Measurements from ENCODE around the gene MAP3K20. TPM values are rescaled to one million over a fixed set of nuclear protein-coding genes. Genes with fewer than 3 reads are reported as not detected.

MAP3K20 gene
- total and polyA plus RNA-seq, 2 of the 8 experiments (the other 6 are each of a cell fraction or from before 2014, with no cell fraction given), result 3.1 to 11.1 TPM

DNA sequence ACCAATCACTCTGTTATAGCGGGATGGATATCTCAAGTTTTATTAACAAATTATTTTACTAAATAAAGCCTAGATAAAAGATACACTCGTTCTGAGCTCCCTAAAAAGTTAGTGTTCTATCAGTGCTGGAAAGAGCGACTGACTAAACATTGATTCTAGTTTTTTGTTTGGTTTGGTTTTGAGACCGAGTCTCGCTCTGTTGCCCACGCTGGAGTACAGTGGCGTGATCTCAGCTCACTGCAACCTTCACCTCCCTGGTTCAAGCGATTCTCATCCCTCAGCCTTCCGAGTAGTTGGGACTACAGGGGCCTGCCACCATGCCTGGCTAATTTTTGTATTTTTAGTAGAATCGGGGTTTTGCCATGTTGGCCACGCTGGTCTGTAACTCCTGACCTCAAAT is 205.2 kb downstream of the MAP3K20 start:
- H3K27ac ChIP-seq (ENCODE audit: low read depth, low read length), result no peak overlapping the region
- no peaks in the 10 kb centered on the region for H4K20me1 ChIP-seq (replicated peaks in 1 of 2; ENCODE audit: control insufficient read depth in 1 of 2, insufficient read depth in 2 of 2, low read length in 2 of 2)
- no peak overlapping the region for H2BK15ac ChIP-seq (ENCODE audit: low read length)
- H3K56ac ChIP-seq (replicated peaks; ENCODE audit: insufficient read length, low read depth, low read length), result no peak overlapping the region
- H3K4me2 ChIP-seq (ENCODE audit: insufficient read depth in 1 of 2, low read depth in 2 of 2, low read length in 2 of 2), result no peak overlapping the region
- H2BK5ac ChIP-seq (ENCODE audit: low read depth, low read length), result no peak overlapping the region
- no peak overlapping the region for H4K91ac ChIP-seq (replicated peaks; ENCODE audit: insufficient read length, low read length)
- no peak overlapping the region for H2BK20ac ChIP-seq (ENCODE audit: low read length)
- no peaks in the 10 kb centered on the region for H3K79me1 ChIP-seq (ENCODE audit: low read depth, low read length)
- no peak overlapping the region for H4K5ac ChIP-seq (ENCODE audit: insufficient read length, low read depth, low read length)
- H3K9ac ChIP-seq (replicated peaks in 1 of 4; ENCODE audit: extremely low read depth in 1 of 4, low read depth in 3 of 4, low read length in 3 of 4), result no peak overlapping the region
- H3K23ac ChIP-seq (ENCODE audit: insufficient read length), result no peak overlapping the region
- no peak overlapping the region for H2BK12ac ChIP-seq (ENCODE audit: low read depth, low read length)
- no peaks in the 10 kb centered on the region for H3K23me2 ChIP-seq (ENCODE audit: low read depth, low read length)
- no peak overlapping the region for H3K4me3 ChIP-seq (ENCODE audit: extremely low read depth in 1 of 4, insufficient read depth in 2 of 4, low read depth in 3 of 4, low read length in 4 of 4)
- H2AK5ac ChIP-seq (ENCODE audit: low read depth, low read length), result no peak overlapping the region
- 87% methylated on average over 11 of the region's 11 CpGs; no CpG with 5 or more reads in 1 of the 2 experiments for WGBS, 2 experiments (ENCODE audit: extremely low coverage in 1 of 2, insufficient coverage in 1 of 2, insufficient read length in 1 of 2, insufficient replicate concordance in 2 of 2, low coverage in 1 of 2, low lambda C conversion rate in 2 of 2, missing lambda C conversion rate in 1 of 2)
- no peak overlapping the region for H2AFZ ChIP-seq (ENCODE audit: low read length)
- FAIRE-seq (no peak), DNase-seq (ENCODE audit: low read depth in 1 of 2, low spot score in 2 of 2) (no peak)
- H2BK120ac ChIP-seq (replicated peaks; ENCODE audit: low read depth, low read length), result no peak overlapping the region
- no peak overlapping the region for H4K8ac ChIP-seq (ENCODE audit: extremely low read depth, insufficient read depth, low read length)
- POLR2A ChIA-PET (ENCODE audit: partially characterized antibody), result no interaction called here
- H3K79me2 ChIP-seq (ENCODE audit: control insufficient read depth in 1 of 2, insufficient read depth in 2 of 2, low read length in 2 of 2), result no peaks in the 10 kb centered on the region
- no peaks in the 10 kb centered on the region for H3K4me1 ChIP-seq (replicated peaks in 1 of 4; ENCODE audit: control insufficient read depth in 3 of 4, insufficient read depth in 4 of 4, low read length in 3 of 4)
- H3K18ac ChIP-seq (ENCODE audit: extremely low read depth, low read length), result no peak overlapping the region
- CTCF ChIA-PET (ENCODE audit: partially characterized antibody), result interaction anchor here (0.8 to 1.7 kb wide), 3 partner anchors 27 to 54 kb away, joined by 3 read pairs; no protein-coding TSS in a partner anchor
- H3K36me3 ChIP-seq (ENCODE audit: control insufficient read depth in 2 of 4, insufficient read depth in 4 of 4, low read length in 3 of 4), result no peaks in the 10 kb centered on the region
- no peak overlapping the region for H3K4ac ChIP-seq (replicated peaks; ENCODE audit: insufficient read length, low read depth, low read length)
- no peaks in the 10 kb centered on the region for H3K27me3 ChIP-seq (replicated peaks in 1 of 4; ENCODE audit: control insufficient read depth in 3 of 4, extremely low read depth in 1 of 4, insufficient read depth in 3 of 4, low read length in 3 of 4)
- peaks cover 6 to 10% of the 10 kb centered on the region in 2 experiments; a peak in 3 of 4 replicates for H3K9me3 ChIP-seq (ENCODE audit: insufficient read depth in 2 of 2, low read depth in 1 of 2, low read length in 1 of 2)
- no peak overlapping the region for H3K14ac ChIP-seq (ENCODE audit: insufficient read length)
- TF ChIP-seq GABPA (IDR thresholded peaks at IDR 0.05; ENCODE audit: borderline replicate concordance, insufficient read depth, low read length) (no peak), EZH2 (IDR thresholded peaks at IDR 0.05; ENCODE audit: low read depth, low read length, severe bottlenecking) (no peak), RNF2 (IDR thresholded peaks at IDR 0.05; ENCODE audit: borderline replicate concordance, low read depth, low read length, missing control alignments, poor library complexity, severe bottlenecking) (no peak), CBX5 (IDR thresholded peaks at IDR 0.05; ENCODE audit: low read depth, low read length) (no peak), CREB1 (IDR thresholded peaks at IDR 0.05) (no peak), TEAD4 (IDR thresholded peaks at IDR 0.05; ENCODE audit: low read depth, low read length) (no peak), KDM1A (IDR thresholded peaks at IDR 0.05; ENCODE audit: borderline replicate concordance, low read length) (no peak), CBX8 (IDR thresholded peaks at IDR 0.05; ENCODE audit: borderline replicate concordance, low read depth, low read length) (no peak), SP2 (IDR thresholded peaks at IDR 0.05; ENCODE audit: low read length) (no peak), FOSL1 (IDR thresholded peaks at IDR 0.05; ENCODE audit: insufficient read depth, low read depth, low read length) (no peak), NANOG (IDR thresholded peaks at IDR 0.05; ENCODE audit: insufficient read depth, low read depth, low read length, poor library complexity, severe bottlenecking) (no peak)

All from H1 (cell line).